HUES48 (cell line): ENCODE measurements around the gene GMNN.

Experiments
- H3K27ac ChIP-seq: one replicate; pipeline ENCODE4 v1.7.0; 2013; ENCODE audit warnings: low read depth, low read length, inconsistent platforms
- H3K27me3 ChIP-seq: 2 replicates; pipeline ENCODE4 v1.6.1; 2013; ENCODE audit warnings: mild to moderate bottlenecking, low read length; ENCODE audit not compliant: control insufficient read depth, insufficient read depth
- H3K36me3 ChIP-seq: 2 replicates; pipeline ENCODE4 v1.6.1; 2013; ENCODE audit warnings: low read length; ENCODE audit not compliant: control insufficient read depth, insufficient read depth
- H3K4me1 ChIP-seq: 2 replicates; pipeline ENCODE4 v1.6.1; 2013; ENCODE audit warnings: mild to moderate bottlenecking, low read length; ENCODE audit not compliant: control insufficient read depth, insufficient read depth
- H3K4me3 ChIP-seq: 2 replicates; pipeline ENCODE4 v1.5.1; 2013; ENCODE audit warnings: mild to moderate bottlenecking, low read depth, low read length
- H3K9ac ChIP-seq: 2 replicates; pipeline ENCODE4 v1.6.1; 2013; ENCODE audit warnings: mild to moderate bottlenecking, low read depth, low read length, moderate library complexity
- H3K9me3 ChIP-seq: 2 replicates; pipeline ENCODE4 v1.6.1; 2013; ENCODE audit warnings: low read length; ENCODE audit not compliant: control insufficient read depth, insufficient read depth

GMNN gene

DNA sequence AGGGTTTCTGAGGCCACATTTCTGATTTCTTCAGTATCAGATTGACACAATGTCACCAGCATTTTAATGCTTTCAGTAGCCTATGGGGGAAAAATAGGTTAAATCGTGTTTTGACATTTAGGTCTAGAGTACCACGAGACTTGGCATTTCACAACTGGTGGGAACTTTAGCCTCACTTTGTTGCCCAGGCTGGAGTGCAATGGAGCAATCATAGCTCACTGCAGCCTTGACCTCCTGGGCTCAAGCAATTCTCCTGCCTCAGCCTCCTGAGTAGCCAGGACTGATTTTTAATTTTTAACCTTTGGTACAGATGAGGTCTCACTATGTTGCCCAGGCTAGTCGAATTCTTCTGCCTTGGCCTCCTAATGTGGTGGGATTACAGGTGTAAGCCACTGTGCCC lies 35.0 kb downstream of the GMNN start:
- Histone ChIP-seq H3K9me3 (no peaks in the 10 kb centered on the region), H3K27ac (no peak overlapping the region), H3K4me3 (no peak overlapping the region), H3K27me3 (no peaks in the 10 kb centered on the region), H3K9ac (no peak overlapping the region), H3K4me1 (no peaks in the 10 kb centered on the region), H3K36me3 (no peaks in the 10 kb centered on the region)

DNA sequence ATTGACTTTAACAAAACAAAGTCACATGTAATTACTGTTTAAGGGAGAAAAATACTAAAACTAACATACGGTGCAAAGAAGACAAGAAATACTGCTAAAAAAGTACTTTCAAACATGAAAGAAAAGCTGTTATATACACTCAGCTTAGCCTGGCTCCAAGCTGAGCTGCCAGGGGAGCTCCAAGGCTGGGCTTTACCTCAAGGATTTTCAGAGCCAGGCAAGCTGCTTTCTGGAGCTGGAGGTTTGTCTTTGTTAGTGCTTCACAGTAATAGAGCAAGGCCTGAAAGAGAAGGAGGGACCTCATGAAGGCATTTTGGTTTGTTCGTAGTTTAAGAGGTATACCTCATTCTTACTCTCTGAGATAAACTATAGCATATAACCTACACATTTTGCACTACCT lies 43.6 kb downstream of the GMNN start:
- no peaks in the 10 kb centered on the region for H3K9me3 ChIP-seq
- H3K4me3 ChIP-seq, result no peak overlapping the region
- H3K9ac ChIP-seq, result no peak overlapping the region
- H3K27ac ChIP-seq, result no peak overlapping the region
- H3K27me3 ChIP-seq, result no peaks in the 10 kb centered on the region
- no peaks in the 10 kb centered on the region for H3K4me1 ChIP-seq
- H3K36me3 ChIP-seq, result no peaks in the 10 kb centered on the region

DNA sequence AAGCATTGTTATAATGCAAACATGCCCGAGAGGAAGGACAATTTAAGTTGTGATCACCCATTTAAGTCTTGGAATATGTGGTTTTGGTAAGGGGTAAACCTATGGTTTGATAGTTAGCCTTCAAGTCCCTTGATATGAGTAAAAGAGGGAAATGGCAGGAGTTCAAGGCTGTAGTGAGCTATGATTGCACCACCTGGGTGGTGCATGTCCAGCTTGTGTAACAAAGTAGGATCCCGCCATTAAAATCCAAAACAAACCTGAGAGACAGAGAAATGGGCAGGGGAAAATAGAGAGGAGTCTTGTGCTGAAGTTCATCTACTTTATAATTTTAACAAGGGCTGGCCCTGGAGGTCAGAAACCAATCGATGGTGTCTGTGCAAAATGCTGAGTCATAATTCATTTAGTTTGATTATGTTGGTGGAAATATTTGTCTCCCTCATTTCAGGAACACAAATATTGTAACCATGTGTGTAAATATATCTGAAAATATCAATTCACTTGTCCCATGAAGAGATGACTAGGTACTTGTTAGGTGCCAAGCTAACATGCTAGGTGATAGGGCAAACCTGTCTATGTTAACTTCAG lies 47.2 kb downstream of the GMNN start:
- H3K9me3 ChIP-seq, result no peaks in the 10 kb centered on the region
- no peaks in the 10 kb centered on the region for H3K27me3 ChIP-seq
- no peaks in the 10 kb centered on the region for H3K4me1 ChIP-seq
- no peak overlapping the region for H3K27ac ChIP-seq
- no peaks in the 10 kb centered on the region for H3K36me3 ChIP-seq
- no peak overlapping the region for H3K4me3 ChIP-seq
- no peak overlapping the region for H3K9ac ChIP-seq

DNA sequence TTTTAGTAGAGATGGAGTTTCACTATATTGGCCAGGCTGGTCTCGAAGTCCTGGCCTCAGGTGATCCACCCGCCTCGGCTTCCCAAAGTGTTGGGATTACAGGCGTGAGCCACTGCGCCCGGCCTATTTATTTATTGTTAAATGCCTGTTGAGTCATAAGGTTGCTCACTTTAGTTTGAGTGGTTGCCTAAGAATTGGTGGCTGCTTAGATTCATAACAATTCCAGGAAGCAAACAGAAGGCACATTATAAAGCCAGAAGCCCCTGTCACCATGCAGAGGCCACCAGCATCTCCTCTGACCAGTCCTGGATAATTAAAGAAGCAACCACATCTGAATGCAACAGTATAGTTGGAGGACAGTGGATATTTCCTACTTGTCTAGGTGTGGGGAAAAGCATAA lies 48.0 kb downstream of the GMNN start:
- no peaks in the 10 kb centered on the region for H3K36me3 ChIP-seq

DNA sequence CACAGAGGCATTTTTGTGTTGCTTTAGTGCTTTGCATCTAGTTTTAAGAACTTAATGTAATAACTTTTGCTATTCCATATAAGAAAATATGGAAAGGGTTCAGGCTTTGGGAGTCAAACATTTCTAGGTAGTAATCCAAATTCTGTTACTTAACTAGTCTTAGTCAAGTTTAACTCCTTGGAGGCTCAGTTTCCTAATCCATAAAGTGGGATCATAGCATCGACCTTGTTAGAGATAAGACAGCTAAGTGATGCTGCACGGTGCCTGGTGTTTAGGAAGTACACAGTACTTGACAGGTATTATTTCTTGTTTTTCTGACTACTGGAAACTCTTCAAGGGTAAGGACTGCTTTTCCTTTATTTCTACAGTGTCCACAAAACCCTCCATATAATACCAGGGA lies 48.4 kb downstream of the GMNN start:
- H3K9me3 ChIP-seq, result no peaks in the 10 kb centered on the region
- no peaks in the 10 kb centered on the region for H3K36me3 ChIP-seq
- no peak overlapping the region for H3K4me3 ChIP-seq
- H3K27me3 ChIP-seq, result no peaks in the 10 kb centered on the region
- no peak overlapping the region for H3K27ac ChIP-seq
- H3K4me1 ChIP-seq, result no peaks in the 10 kb centered on the region
- H3K9ac ChIP-seq, result no peak overlapping the region

More for the DNA sequence above, 48.0 kb downstream of the GMNN start:
- Histone ChIP-seq H3K4me3 (no peak overlapping the region), H3K27ac (no peak overlapping the region), H3K27me3 (no peaks in the 10 kb centered on the region), H3K4me1 (no peaks in the 10 kb centered on the region), H3K9ac (no peak overlapping the region), H3K9me3 (no peaks in the 10 kb centered on the region)

DNA sequence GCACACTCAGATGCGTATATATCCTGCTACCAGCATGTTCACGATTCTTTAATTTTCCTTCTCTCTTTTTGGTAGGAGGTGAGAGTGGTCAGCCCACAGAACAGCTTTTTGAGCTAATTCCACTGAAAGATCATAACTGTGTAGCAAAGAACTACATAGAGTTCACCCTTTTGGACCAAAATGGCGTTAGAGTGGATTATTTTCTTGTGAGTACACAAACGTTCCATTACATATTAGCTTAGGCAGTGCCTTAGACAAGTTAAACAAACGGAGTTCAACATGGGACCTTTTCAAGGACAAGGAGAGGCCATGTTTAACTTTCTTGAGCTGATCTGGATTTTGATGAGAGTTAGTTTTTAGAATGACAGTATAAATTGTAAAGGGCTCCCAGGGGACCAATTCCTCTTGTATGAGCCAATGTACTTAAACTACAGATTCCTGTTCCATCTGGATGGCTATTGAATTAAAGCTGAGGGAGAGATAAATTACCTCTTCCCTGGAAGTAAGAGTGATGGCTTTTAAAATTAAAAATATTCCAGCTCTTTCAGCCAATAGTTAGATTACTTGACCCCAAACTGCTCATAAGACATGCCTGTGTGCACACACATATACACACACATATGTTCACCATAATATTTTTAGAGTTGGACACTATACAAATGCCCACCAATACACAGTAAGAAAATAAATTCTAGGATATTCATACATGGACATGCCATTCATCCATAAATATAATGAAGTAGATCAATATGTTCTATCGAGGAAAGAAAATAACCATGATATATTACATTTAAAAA lies 49.6 kb downstream of the GMNN start:
- Histone ChIP-seq H3K27me3 (no peaks in the 10 kb centered on the region), H3K9me3 (no peaks in the 10 kb centered on the region), H3K4me3 (no peak overlapping the region), H3K9ac (no peak overlapping the region), H3K36me3 (no peaks in the 10 kb centered on the region), H3K27ac (no peak overlapping the region), H3K4me1 (peaks cover under 1% of the 10 kb centered on the region; the same call in 1 of the 2 replicates)

DNA sequence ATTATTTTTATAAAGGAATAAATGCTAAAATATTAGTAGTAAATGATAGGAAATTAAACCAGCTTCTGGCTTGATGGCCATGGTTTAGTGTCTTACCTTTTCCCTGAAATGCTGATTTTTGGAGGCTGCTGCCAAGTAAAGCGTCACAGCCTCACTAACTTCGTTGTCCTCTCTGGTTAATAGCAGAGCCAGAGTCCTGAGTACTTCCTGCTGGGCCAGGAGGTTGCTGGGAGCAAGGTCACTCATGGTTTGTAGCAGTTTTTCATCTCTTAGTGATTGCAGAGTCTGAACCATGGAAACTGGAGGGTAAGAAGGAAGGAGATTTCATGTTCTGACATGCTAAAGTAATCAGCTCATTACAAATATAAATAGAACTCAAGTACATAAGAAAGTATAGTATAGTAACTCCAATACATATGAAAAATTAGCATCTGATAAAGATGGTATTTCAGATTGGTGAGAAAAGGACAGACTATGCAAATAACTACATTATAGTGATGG lies 50.4 kb downstream of the GMNN start:
- H3K4me1 ChIP-seq, result peaks cover 5% of the 10 kb centered on the region; the same call in 1 of the 2 replicates
- H3K4me3 ChIP-seq, result no peak overlapping the region
- H3K9ac ChIP-seq, result no peak overlapping the region
- no peak overlapping the region for H3K27ac ChIP-seq
- no peaks in the 10 kb centered on the region for H3K9me3 ChIP-seq
- no peaks in the 10 kb centered on the region for H3K27me3 ChIP-seq
- no peaks in the 10 kb centered on the region for H3K36me3 ChIP-seq

DNA sequence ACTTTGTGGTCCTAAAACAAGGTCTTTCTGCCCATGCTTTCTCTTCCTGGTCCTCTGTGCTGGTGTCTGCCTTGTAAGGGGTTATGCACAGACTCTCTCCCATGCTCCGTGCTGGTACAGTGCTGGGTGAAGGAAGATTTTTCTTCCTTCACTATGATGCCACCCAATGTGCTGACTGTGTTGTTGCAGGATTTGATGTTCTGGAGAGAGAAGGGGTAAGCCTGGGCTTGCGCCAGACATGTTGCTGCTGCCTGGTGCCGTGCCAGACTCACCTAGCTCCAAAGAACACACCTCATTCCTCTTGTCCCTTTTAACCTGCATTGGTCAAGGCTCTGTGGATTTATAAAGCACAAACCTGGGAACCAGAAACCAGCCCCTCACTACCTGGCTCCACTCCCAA lies 52.4 kb downstream of the GMNN start:
- H3K4me1 ChIP-seq, result peaks cover 8% of the 10 kb centered on the region; the same call in 1 of the 2 replicates
- no peaks in the 10 kb centered on the region for H3K27me3 ChIP-seq
- no peak overlapping the region for H3K27ac ChIP-seq
- H3K9ac ChIP-seq, result no peak overlapping the region
- H3K4me3 ChIP-seq, result no peak overlapping the region
- no peaks in the 10 kb centered on the region for H3K9me3 ChIP-seq
- H3K36me3 ChIP-seq, result no peaks in the 10 kb centered on the region

DNA sequence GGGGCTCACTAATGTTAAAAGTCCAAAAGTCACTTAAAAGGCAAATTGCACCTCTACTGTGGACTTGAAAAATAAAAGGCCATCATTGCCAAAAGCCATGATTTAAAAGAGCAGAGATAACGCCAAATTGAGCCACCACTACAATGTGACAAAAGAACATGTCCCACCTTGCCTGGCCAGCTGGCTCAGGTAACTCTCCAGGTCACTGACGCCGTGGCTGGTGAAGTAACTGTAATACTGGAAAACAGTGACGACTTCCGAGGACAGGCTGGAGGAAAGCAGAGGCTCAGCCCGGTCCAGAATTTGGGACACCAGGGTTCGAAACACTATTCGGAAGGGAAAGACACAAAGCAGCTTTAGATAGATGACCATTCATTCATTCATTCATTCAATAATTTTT lies 53.2 kb downstream of the GMNN start:
- Histone ChIP-seq H3K9ac (no peak overlapping the region), H3K4me3 (no peak overlapping the region), H3K4me1 (peaks cover 8% of the 10 kb centered on the region; the same call in 1 of the 2 replicates), H3K27me3 (no peaks in the 10 kb centered on the region), H3K36me3 (no peaks in the 10 kb centered on the region), H3K9me3 (no peaks in the 10 kb centered on the region), H3K27ac (no peak overlapping the region)

DNA sequence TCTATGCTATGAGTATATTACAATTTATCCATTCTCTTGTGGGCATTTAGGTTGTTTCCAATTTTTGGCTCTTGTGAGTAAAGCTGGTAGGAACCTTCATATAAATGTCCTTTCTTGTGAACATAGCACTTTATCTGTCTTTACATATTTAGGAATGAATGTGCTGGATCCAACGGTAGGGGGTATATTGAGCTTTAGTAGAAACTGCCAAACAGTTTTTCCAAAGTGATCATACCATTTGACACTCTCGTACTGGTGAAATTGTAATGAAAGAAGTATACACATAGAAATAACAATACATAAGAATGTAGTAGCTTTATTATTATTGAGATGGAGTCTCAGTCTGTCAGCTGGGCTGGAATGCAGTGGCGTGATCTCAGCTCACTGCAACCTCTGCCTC lies 54.9 kb downstream of the GMNN start:
- Histone ChIP-seq H3K27me3 (no peaks in the 10 kb centered on the region), H3K9ac (no peak overlapping the region), H3K4me1 (peaks cover 8% of the 10 kb centered on the region; the same call in 1 of the 2 replicates), H3K36me3 (no peaks in the 10 kb centered on the region), H3K9me3 (no peaks in the 10 kb centered on the region), H3K4me3 (no peak overlapping the region), H3K27ac (no peak overlapping the region)
